HEK293 (cell line): ENCODE measurements around the gene SPOCK1.

Experiments used
- SCRT2 ChIP-seq: fragments of 450-650 bp; formaldehyde crosslinking; IDR thresholded peaks from 2 replicates; pipeline ENCODE4 v1.5.1; 2016; ENCODE audit warnings: missing biosample characterization, missing genetic modification characterization
- ZNF510 ChIP-seq: fragments of 450-650 bp; formaldehyde crosslinking; IDR thresholded peaks from 2 replicates; pipeline ENCODE4 v1.5.1; 2018; ENCODE audit warnings: mild to moderate bottlenecking, missing genetic modification characterization, missing biosample characterization; ENCODE audit not compliant: insufficient replicate concordance

DNA sequence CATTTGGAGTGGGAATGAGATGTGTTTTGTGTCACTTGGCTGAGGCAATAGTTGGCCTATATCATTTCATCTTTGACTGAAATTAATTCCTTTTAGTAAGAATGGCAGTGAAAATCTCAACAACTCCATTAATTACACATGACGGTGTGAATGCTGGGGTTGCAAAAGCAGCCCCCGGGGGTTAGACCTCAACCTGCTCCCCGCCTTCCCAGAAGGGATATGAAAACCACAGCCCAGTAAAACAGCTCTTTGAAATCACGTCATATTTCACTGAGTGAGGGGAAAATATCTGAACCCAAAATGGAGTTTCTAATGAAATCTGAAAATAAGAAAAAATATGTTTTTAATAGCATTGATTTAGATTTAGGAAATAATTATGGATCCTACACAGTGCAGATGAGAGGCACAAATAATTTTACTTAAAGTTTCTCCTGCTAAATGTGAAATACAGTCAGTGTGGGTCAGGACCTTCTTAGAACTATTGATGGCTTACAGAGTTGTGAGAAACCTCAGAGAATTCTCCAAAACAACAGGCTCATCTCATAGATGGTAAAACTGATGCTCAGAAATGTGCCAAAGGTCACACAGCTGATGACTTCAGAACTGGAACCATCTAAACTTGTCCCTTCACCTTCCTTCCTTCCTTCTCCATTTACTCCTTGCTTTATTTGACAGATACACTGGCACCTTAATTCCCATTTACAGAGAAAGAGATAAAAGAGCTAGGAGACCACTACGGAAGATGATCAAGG is 96.5 kb downstream of the SPOCK1 start:
- no peak for TF ChIP-seq ZNF510 (tag by site-specific recombination)
- no peak for TF ChIP-seq SCRT2 (tag by site-specific recombination)
